ENCODE data around the gene ACTN4.

The ACTN4 gene

GRCh38 chr19:38649305-38650171, 2.1 kb downstream of the ACTN4 start:
- TF ChIP-seq, protein P1, sequence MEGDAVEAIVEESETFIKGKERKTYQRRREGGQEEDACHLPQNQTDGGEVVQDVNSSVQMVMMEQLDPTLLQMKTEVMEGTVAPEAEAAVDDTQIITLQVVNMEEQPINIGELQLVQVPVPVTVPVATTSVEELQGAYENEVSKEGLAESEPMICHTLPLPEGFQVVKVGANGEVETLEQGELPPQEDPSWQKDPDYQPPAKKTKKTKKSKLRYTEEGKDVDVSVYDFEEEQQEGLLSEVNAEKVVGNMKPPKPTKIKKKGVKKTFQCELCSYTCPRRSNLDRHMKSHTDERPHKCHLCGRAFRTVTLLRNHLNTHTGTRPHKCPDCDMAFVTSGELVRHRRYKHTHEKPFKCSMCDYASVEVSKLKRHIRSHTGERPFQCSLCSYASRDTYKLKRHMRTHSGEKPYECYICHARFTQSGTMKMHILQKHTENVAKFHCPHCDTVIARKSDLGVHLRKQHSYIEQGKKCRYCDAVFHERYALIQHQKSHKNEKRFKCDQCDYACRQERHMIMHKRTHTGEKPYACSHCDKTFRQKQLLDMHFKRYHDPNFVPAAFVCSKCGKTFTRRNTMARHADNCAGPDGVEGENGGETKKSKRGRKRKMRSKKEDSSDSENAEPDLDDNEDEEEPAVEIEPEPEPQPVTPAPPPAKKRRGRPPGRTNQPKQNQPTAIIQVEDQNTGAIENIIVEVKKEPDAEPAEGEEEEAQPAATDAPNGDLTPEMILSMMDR (IDR thresholded peaks at IDR 0.05; ENCODE audit: low read depth, low read length): no peak
- DNase-seq (ENCODE audit: low read depth, low spot score): no peak
- peak overlapping the region; percentile 100 for H3K4me3 ChIP-seq (ENCODE audit: low read depth, low read length)
- in situ Hi-C loops (cut with HindIII; ENCODE audit: low sequenced_read_pairs): no loop called here

DNA sequence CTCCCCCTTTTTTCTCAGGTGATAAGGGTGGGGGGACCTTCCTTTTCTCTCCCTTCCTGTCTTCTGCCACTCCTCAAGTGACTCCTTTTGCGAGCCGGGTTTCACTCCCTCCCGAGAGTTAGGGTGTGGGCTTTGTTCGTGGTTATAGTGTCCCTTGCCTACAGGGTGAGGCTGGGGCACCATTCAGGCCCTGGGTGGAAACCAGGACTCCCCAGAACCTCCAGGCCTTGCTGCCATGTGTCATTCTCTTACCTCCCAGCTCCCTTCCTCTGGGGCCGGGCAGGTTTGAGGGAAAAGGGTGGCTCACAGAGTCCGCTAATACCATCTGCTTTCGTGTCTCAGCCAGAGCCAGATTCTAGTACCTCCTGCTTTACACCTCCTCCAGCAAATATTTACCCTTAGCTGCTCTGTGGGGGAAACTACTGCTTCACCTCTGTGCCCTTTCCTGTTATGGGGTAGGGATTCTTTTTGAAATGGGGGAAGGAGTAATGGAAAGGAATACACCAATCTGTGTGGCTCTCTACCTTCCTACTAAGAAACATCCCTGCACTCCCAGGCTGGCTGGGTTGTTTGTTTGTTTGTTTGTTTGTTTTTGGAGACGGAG, 2.8 kb downstream of the ACTN4 start:
- in situ Hi-C loops (cut with HindIII; ENCODE audit: low sequenced_read_pairs): no loop called here
- TF ChIP-seq, protein P1 (IDR thresholded peaks at IDR 0.05; ENCODE audit: low read depth, low read length): no peak
- DNase-seq (ENCODE audit: low read depth, low spot score): no peak
- peak overlapping the region; percentile 100 for H3K4me3 ChIP-seq (ENCODE audit: low read depth, low read length)

- peak; percentile 75 for DNase-seq (ENCODE audit: low read depth, low spot score)
- TF ChIP-seq, protein P1 (IDR thresholded peaks at IDR 0.05; ENCODE audit: low read depth, low read length): no peak
- peak overlapping the region; percentile 100 for H3K4me3 ChIP-seq (ENCODE audit: low read depth, low read length)
- in situ Hi-C loops (cut with HindIII; ENCODE audit: low sequenced_read_pairs): no loop called here
Observed at GRCh38 chr19:38650911-38651584, 3.6 kb downstream of the ACTN4 start.

DNA sequence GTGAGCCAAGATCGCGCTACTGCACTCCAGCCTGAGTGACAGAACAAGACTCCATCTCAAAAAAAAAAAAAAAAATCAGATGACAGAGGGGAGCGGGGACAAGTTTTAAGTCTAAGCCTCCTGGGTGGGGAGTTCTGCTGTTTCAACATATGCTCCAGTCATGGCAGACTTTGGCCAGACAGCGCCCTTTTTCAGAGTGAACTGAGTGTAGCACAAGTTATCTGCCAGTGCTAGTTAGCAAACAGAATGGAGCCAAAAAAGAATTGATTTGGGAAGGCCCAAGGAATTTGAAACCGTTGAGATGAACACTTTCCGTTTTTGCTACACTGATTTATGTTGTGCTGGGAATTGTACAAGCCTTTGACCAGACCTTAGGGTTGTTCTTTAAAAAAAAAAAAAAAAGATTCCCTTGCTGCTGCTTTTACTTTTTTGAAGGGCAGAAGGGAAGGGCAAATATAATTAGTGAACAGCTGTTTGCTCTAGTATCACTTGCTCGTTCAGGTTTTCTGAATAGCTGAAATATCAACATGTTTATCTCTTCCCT, 5.7 kb downstream of the ACTN4 start:
- TF ChIP-seq, protein P1 (IDR thresholded peaks at IDR 0.05; ENCODE audit: low read depth, low read length): no peak
- in situ Hi-C loops (cut with HindIII; ENCODE audit: low sequenced_read_pairs): no loop called here
- H3K4me3 ChIP-seq (ENCODE audit: low read depth, low read length): no peak overlapping the region
- peak; percentile 39 for DNase-seq (ENCODE audit: low read depth, low spot score)

GRCh38 chr19:38654628-38655055, 7.2 kb downstream of the ACTN4 start:
- DNase-seq (ENCODE audit: low read depth, low spot score): no peak
- in situ Hi-C loops (cut with HindIII; ENCODE audit: low sequenced_read_pairs): no loop called here
- no peak overlapping the region for H3K4me3 ChIP-seq (ENCODE audit: low read depth, low read length)
- TF ChIP-seq, protein P1 (IDR thresholded peaks at IDR 0.05; ENCODE audit: low read depth, low read length): no peak

DNA sequence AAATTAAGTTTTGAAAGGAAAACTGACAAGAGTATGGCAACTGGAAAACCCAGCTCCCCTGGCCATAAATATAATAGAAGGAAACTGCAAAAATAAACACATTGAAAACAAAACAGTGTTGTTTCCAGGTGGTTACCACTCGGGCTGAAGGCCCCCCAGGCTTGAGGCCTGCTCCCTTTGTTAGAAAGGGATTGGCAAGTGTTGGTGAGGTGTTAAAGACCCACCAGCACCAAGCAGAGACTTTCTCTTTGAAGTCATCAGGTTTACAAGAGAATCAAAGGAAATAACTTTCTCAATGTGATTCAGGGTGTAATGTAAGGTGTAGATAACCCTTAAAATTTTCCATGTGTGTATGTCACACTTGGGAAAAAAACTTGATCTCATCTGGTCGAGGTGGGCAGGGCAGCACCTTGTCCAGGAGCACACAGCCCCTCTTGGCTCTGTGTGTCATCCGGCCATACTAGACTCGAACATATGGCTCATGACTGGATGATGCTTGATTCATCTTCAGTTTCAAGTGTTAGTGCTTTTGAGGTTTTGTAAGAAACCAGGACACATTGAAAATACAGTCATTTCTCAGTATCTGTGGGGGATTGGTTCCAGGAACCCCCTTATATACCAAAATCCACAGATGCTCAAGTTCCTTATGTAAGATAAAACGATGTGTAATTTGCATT, 7.8 kb downstream of the ACTN4 start:
- TF ChIP-seq, protein P1 (IDR thresholded peaks at IDR 0.05; ENCODE audit: low read depth, low read length): no peak
- H3K4me3 ChIP-seq (ENCODE audit: low read depth, low read length): no peak overlapping the region
- no peak for DNase-seq (ENCODE audit: low read depth, low spot score)
- in situ Hi-C loops (cut with HindIII; ENCODE audit: low sequenced_read_pairs): no loop called here

Measured in astrocyte of the spinal cord (primary cell).